Endothelial cell of umbilical vein (primary cell): Measurements from ENCODE around the gene GSE1. TPM values are rescaled to one million over a fixed set of nuclear protein-coding genes. Genes with fewer than 3 reads are reported as not detected.

Experiments
- BruUV-seq: library from RNA; stranded (reverse); fragments of 400-500 nt; replicated peaks from 2 replicates; lab custom pipeline; 2021; lab: Mats Ljungman, UMichigan
- CTCF ChIA-PET: fragments of 300-600, 350-600 bp; sonication (Branson Sonifier 250); formaldehyde crosslinking; loops from one replicate; lab custom pipeline; 2021; ENCODE audit warnings: antibody characterized with exemption, inconsistent platforms; lab: Charles Lee
- POLR2A ChIA-PET: fragments of 300-600, 350-600 bp; sonication (Branson Sonifier 250); formaldehyde crosslinking; loops from one replicate; lab custom pipeline; 2021; ENCODE audit warnings: antibody characterized with exemption, inconsistent platforms; lab: Charles Lee
- DNase-seq: peaks from one replicate; pipeline ENCODE4 v3.0.0-alpha.2; 2011; ENCODE audit warnings: low read depth, low spot score
- FAIRE-seq: peaks from 2 replicates; lab custom pipeline; 2011; peaks lifted over from hg19 to GRCh38; lab: Jason Lieb, UNC
- H2AFZ ChIP-seq: 2 replicates; pipeline ENCODE4 v1.6.0; 2012; ENCODE audit warnings: low read depth, low read length, control low read depth, inconsistent platforms
- H3K27ac ChIP-seq: 2 replicates; pipeline ENCODE4 v1.5.1; 2011; ENCODE audit warnings: low read depth, mild to moderate bottlenecking, control low read depth, low read length, moderate library complexity; ENCODE audit not compliant: insufficient read depth
- H3K27me3 ChIP-seq, 2 experiments: 2 replicates each; pipeline versions ENCODE4 v1.6.0 to v1.6.1; 2011; ENCODE audit warnings: low read length in 2 of 2, mixed read lengths in 1 of 2; ENCODE audit not compliant: control insufficient read depth in 2 of 2, insufficient read depth in 2 of 2
- H3K36me3 ChIP-seq, 2 experiments: 2 replicates in 1 of 2; 3 replicates in 1 of 2; pipeline ENCODE4 v1.5.1; 2011; ENCODE audit warnings: low read length in 2 of 2, mild to moderate bottlenecking in 1 of 2, moderate library complexity in 1 of 2; ENCODE audit not compliant: control insufficient read depth in 2 of 2, insufficient read depth in 2 of 2; ENCODE audit errors: extremely low read depth in 1 of 2
- H3K4me1 ChIP-seq: 3 replicates; pipeline ENCODE4 v1.5.1; 2011; ENCODE audit warnings: mild to moderate bottlenecking, low read length; ENCODE audit not compliant: control insufficient read depth, insufficient read depth; ENCODE audit errors: extremely low read depth
- H3K4me2 ChIP-seq: 2 replicates; pipeline ENCODE4 v1.6.1; 2011; ENCODE audit warnings: low read length, control low read depth, mixed read lengths; ENCODE audit not compliant: insufficient read depth
- H3K4me3 ChIP-seq, 3 experiments: fragments of 200-600 bp in 1 of 3; sonication (generic), shearing (Covaris generic) in 1 of 3; replicated peaks in 1 of 3; 2 replicates each; pipeline ENCODE4 v1.5.1; 2011 to 2016; ENCODE audit warnings: control low read depth in 3 of 3, low read length in 3 of 3, mild to moderate bottlenecking in 2 of 3, inconsistent platforms in 1 of 3, low read depth in 1 of 3, moderate library complexity in 1 of 3; ENCODE audit not compliant: insufficient read depth in 1 of 3
- H3K79me2 ChIP-seq: 2 replicates; pipeline ENCODE4 v1.6.0; 2012; ENCODE audit warnings: low read length, inconsistent platforms; ENCODE audit not compliant: control insufficient read depth, insufficient read depth
- H3K9ac ChIP-seq: replicated peaks from 2 replicates; pipeline ENCODE3; 2011; ENCODE audit warnings: low read length, control low read depth; ENCODE audit not compliant: insufficient read depth; ENCODE audit errors: extremely low read depth
- H3K9me1 ChIP-seq: replicated peaks from 3 replicates; pipeline ENCODE4 v1.6.0; 2011; ENCODE audit warnings: mild to moderate bottlenecking, low read length; ENCODE audit not compliant: control insufficient read depth, insufficient read depth; ENCODE audit errors: extremely low read depth
- H3K9me3 ChIP-seq: replicated peaks from 2 replicates; pipeline ENCODE4 v1.5.1; 2012; ENCODE audit warnings: low read length, inconsistent platforms; ENCODE audit not compliant: control insufficient read depth, insufficient read depth
- H4K20me1 ChIP-seq: replicated peaks from 2 replicates; pipeline ENCODE3; 2011; ENCODE audit warnings: mild to moderate bottlenecking, low read length; ENCODE audit not compliant: control insufficient read depth, insufficient read depth; ENCODE audit errors: extremely low read depth
- CTCF ChIP-seq, 2 donors: IDR thresholded peaks; 1 replicate in 1 of 2; 2 replicates in 1 of 2; pipeline ENCODE4 v1.5.1; 2011; ENCODE audit warnings: low read length in 2 of 2, mild to moderate bottlenecking in 2 of 2, moderate library complexity in 2 of 2, control low read depth in 1 of 2, inconsistent platforms in 1 of 2, low read depth in 1 of 2; ENCODE audit not compliant: insufficient read depth in 1 of 2; ENCODE audit errors: extremely low read depth in 1 of 2
- EZH2 ChIP-seq: IDR thresholded peaks from 2 replicates; pipeline ENCODE4 v1.6.1; 2012; ENCODE audit warnings: borderline replicate concordance, low read depth, mild to moderate bottlenecking, moderate library complexity, low read length, inconsistent platforms; ENCODE audit not compliant: severe bottlenecking
- FOS ChIP-seq: IDR thresholded peaks from 2 replicates; pipeline ENCODE4 v1.6.1; 2011; ENCODE audit warnings: mild to moderate bottlenecking, low read length, moderate library complexity, borderline replicate concordance; ENCODE audit not compliant: insufficient read depth
- GATA2 ChIP-seq: IDR thresholded peaks from 2 replicates; pipeline ENCODE4 v1.7.0; 2011; ENCODE audit warnings: low read depth, mild to moderate bottlenecking, moderate library complexity, mixed read lengths, low read length; ENCODE audit not compliant: insufficient read length, insufficient read depth
- JUN ChIP-seq: IDR thresholded peaks from 2 replicates; pipeline ENCODE4 v1.6.1; 2011; ENCODE audit warnings: borderline replicate concordance, low read depth; ENCODE audit not compliant: insufficient read length, insufficient read depth
- MAX ChIP-seq: IDR thresholded peaks from 2 replicates; pipeline ENCODE4 v1.6.1; 2011; ENCODE audit not compliant: insufficient read depth, insufficient read length
- MYC ChIP-seq: IDR thresholded peaks from one replicate; pipeline ENCODE4 v1.6.1; 2011; ENCODE audit warnings: mild to moderate bottlenecking, low read depth, low read length
- POLR2A ChIP-seq: IDR thresholded peaks from 2 replicates; pipeline ENCODE4 v1.6.1; 2012; ENCODE audit warnings: low read depth, mild to moderate bottlenecking, control low read depth, low read length
- POLR2AphosphoS5 ChIP-seq: IDR thresholded peaks from 2 replicates; pipeline ENCODE4 v1.6.1; 2012; ENCODE audit warnings: low read depth, mild to moderate bottlenecking, control low read depth, low read length, moderate library complexity; ENCODE audit not compliant: insufficient read depth
- dilution Hi-C: fragments of 300-500 bp; cut with MboI; formaldehyde crosslinking; loops from one replicate; pipeline ENCODE4 v1.15.0; 2019; ENCODE audit warnings: low sequenced_read_pairs; ENCODE audit not compliant: extremely low pct_ligation_motif_present
- intact Hi-C: fragments of 100-400 bp; cut with micrococcal nuclease; formaldehyde crosslinking; loops from one replicate; pipeline ENCODE4 v1.10.0; 2022
- polyA plus RNA-seq, 4 experiments: library from polyadenylated mRNA; depleted of rRNA in 3 of 4; stranded (reverse) in 3 of 4; unstranded in 1 of 4; fragments of >200 nt; gene quantifications; 2 replicates each; pipeline versions ENCODE4 v1.2.1 to v1.2.3, GENCODE V29; 2011 to 2012; ENCODE audit warnings: missing spikeins in 1 of 4
- total RNA-seq: library from RNA; stranded (reverse); gene quantifications from 2 replicates; pipeline ENCODE4 v1.2.3, GENCODE V29; 2021

GSE1 gene
- total and polyA plus RNA-seq, 2 donors (not counting 3 experiments of a cell fraction or from before 2014, with no cell fraction given) = 4.2 to 18.3 TPM

DNA sequence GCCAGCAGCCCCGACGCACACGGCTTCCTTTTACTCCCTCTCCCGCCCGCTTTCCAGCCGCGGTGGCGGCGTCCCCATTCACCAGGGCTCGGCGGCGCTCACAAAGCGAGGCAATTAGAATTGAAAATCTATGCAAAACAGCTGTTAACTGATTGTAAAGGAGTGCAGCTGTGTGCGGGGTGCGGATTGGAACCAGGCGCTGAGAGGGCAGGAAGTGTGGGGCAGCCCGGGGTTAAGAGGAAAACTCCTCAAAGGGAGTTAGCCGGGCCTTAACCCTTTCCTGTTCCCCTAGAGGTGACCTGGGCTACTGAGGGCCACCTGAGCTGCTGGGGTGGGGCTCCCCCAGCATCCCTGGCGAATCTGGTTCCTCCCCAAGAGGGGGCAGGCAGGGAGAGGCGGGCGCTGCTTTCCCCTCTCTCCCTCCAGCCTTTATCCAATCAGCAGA is 5.8 kb upstream of the GSE1 start:
- POLR2A ChIA-PET = no interaction called here
- no peak overlapping the region for H3K27ac ChIP-seq
- FAIRE-seq (no peak), DNase-seq (no peak)
- H3K27me3 ChIP-seq = peaks cover 0 to 2% of the 10 kb centered on the region in 2 experiments
- H4K20me1 ChIP-seq = no peaks in the 10 kb centered on the region
- CTCF ChIA-PET = interaction anchor here (1.4 to 2.6 kb wide), 2 partner anchors 9 to 187 kb away, joined by 5 to 11 read pairs; no protein-coding TSS in a partner anchor
- no peak overlapping the region for H3K9ac ChIP-seq
- H3K9me1 ChIP-seq = no peaks in the 10 kb centered on the region
- intact Hi-C loops (no loop called here), dilution Hi-C loops (no loop called here)
- TF ChIP-seq POLR2AphosphoS5 = no peak
- TF ChIP-seq MYC = no peak
- no peak for TF ChIP-seq FOS
- no peak for TF ChIP-seq EZH2
- TF ChIP-seq CTCF (IDR thresholded peaks at IDR 0.05; ENCODE audit: extremely low read depth in 1 of 2, insufficient read depth in 1 of 2, low read depth in 1 of 2, low read length in 2 of 2) = no peak
- TF ChIP-seq JUN = no peak
- TF ChIP-seq POLR2A = no peak
- TF ChIP-seq MAX = no peak
- TF ChIP-seq GATA2 = no peak
- no peak overlapping the region for H3K4me2 ChIP-seq
- H3K4me3 ChIP-seq = no peak overlapping the region
- no peaks in the 10 kb centered on the region for H3K36me3 ChIP-seq
- H3K9me3 ChIP-seq = no peaks in the 10 kb centered on the region
- no TSS peak for BruUV-seq
- no peaks in the 10 kb centered on the region for H3K79me2 ChIP-seq
- no peak overlapping the region for H2AFZ ChIP-seq
- peaks cover 5% of the 10 kb centered on the region for H3K4me1 ChIP-seq
